ENCODE results near the gene FBXO3.

DNA sequence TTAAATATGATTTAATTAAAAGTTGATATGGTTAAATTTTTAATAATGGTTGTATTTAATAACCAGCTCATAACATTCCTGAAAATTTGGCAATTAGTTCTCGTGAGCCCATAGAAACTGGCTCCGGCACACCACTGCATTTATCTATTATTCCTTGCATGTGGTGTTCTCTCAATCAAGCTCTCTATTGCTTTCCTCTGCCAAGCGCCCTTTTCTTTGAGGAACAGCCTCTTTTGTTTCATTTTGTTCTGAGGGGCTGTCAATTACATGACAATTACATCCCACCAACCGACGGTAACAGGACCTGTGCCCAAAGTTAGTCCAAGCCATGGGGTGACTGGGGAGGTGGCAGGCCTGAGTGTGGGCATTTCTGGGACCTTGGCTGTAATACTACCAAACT is 81.8 kb downstream of the FBXO3 start:
- TF ChIP-seq, protein P1, sequence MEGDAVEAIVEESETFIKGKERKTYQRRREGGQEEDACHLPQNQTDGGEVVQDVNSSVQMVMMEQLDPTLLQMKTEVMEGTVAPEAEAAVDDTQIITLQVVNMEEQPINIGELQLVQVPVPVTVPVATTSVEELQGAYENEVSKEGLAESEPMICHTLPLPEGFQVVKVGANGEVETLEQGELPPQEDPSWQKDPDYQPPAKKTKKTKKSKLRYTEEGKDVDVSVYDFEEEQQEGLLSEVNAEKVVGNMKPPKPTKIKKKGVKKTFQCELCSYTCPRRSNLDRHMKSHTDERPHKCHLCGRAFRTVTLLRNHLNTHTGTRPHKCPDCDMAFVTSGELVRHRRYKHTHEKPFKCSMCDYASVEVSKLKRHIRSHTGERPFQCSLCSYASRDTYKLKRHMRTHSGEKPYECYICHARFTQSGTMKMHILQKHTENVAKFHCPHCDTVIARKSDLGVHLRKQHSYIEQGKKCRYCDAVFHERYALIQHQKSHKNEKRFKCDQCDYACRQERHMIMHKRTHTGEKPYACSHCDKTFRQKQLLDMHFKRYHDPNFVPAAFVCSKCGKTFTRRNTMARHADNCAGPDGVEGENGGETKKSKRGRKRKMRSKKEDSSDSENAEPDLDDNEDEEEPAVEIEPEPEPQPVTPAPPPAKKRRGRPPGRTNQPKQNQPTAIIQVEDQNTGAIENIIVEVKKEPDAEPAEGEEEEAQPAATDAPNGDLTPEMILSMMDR (conservative IDR thresholded peaks at IDR 0.05), result no peak
- TF ChIP-seq EZH2 (IDR thresholded peaks at IDR 0.05; ENCODE audit: low read depth), result no peak
